GM12872 (cell line): Measurements from ENCODE around the gene ZPBP.

Experiments
- CTCF ChIP-seq: IDR thresholded peaks from 3 replicates; pipeline ENCODE4 v1.5.1; 2011; ENCODE audit warnings: low read depth, mild to moderate bottlenecking, low read length, moderate library complexity; ENCODE audit not compliant: insufficient read depth

Gene ZPBP

GRCh38 chr7:50121286-50121685, 28.2 kb upstream of the ZPBP start:
- no peak for TF ChIP-seq CTCF

GRCh38 chr7:50119815-50120637, 27.0 kb upstream of the ZPBP start:
- TF ChIP-seq CTCF, result peak; percentile 73

GRCh38 chr7:50112250-50112649, 19.2 kb upstream of the ZPBP start:
- no peak for TF ChIP-seq CTCF

GRCh38 chr7:50101873-50102272, 8.8 kb upstream of the ZPBP start:
- TF ChIP-seq CTCF, result no peak

GRCh38 chr7:50095634-50096033, 2.6 kb upstream of the ZPBP start:
- TF ChIP-seq CTCF, result no peak

GRCh38 chr7:50088463-50089129, 4.5 kb downstream of the ZPBP start:
- no peak for TF ChIP-seq CTCF

GRCh38 chr7:50085344-50085743, 7.7 kb downstream of the ZPBP start:
- TF ChIP-seq CTCF, result no peak
